Gastrocnemius medialis (tissue), 4 donors: ENCODE measurements around the gene ATP6V1A. TPM values are rescaled to one million over a fixed set of nuclear protein-coding genes. Genes with fewer than 3 reads are reported as not detected.

Source experiments
- ATAC-seq, 2 donors: fragments of 150-250 bp; one replicate each; pipeline ENCODE4 v1.9.1; 2016
- DNase-seq, 2 donors: peaks; one replicate each; pipeline ENCODE4 v3.0.0-alpha.2; 2019
- H3K27ac ChIP-seq, 4 donors: fragments of 200-600 bp; sonication (generic); 1 replicate in 1 of 4; 2 replicates in 3 of 4; pipeline ENCODE4 v1.5.1; 2016 to 2018; ENCODE audit warnings: mild to moderate bottlenecking in 2 of 4, moderate library complexity in 1 of 4
- H3K27me3 ChIP-seq, 3 donors: fragments of 200-600 bp; sonication (generic) in 2 of 3; 1 replicate in 1 of 3; 2 replicates in 2 of 3; pipeline versions ENCODE4 v1.5.1 to v1.6.0; 2016 to 2019; ENCODE audit warnings: mild to moderate bottlenecking in 1 of 3, moderate library complexity in 1 of 3
- H3K36me3 ChIP-seq, 2 donors: fragments of 200-600 bp; sonication (generic) in 1 of 2; one replicate each; pipeline ENCODE4 v1.5.1; 2017 to 2018
- H3K4me1 ChIP-seq, 2 donors: fragments of 200-600 bp; sonication (generic) in 1 of 2; one replicate each; pipeline ENCODE4 v1.5.1; 2016 to 2017; ENCODE audit warnings: mild to moderate bottlenecking in 2 of 2
- H3K4me3 ChIP-seq, 4 donors: fragments of 200-600 bp; sonication (generic) in 3 of 4; 1 replicate in 1 of 4; 2 replicates in 3 of 4; pipeline ENCODE4 v1.5.1; 2016 to 2019; ENCODE audit warnings: mild to moderate bottlenecking in 2 of 4
- H3K9me3 ChIP-seq, 3 donors: fragments of 200-600 bp; sonication (generic) in 2 of 3; 1 replicate in 1 of 3; 2 replicates in 2 of 3; pipeline ENCODE4 v1.5.1; 2016 to 2019
- CTCF ChIP-seq, 5 experiments: fragments of 450-650 bp in 3 of 5; fragments of 200-600 bp in 2 of 5; sonication (generic) in 2 of 5; IDR thresholded peaks in 4 of 5; conservative IDR thresholded peaks in 1 of 5; 1 replicate in 4 of 5; 2 replicates in 1 of 5; pipeline ENCODE4 v1.5.1; 2016 to 2019; ENCODE audit warnings: antibody characterized with exemption in 5 of 5, mild to moderate bottlenecking in 3 of 5, moderate library complexity in 3 of 5
- POLR2A ChIP-seq, 2 donors: fragments of 450-650 bp; IDR thresholded peaks; one replicate each; pipeline ENCODE4 v1.6.1; 2017; ENCODE audit warnings: antibody characterized with exemption in 2 of 2, mild to moderate bottlenecking in 2 of 2, moderate library complexity in 2 of 2
- in situ Hi-C, 4 donors: fragments of 200-750 bp; cut with MboI; loops; one replicate each; pipeline versions ENCODE4 v1.15.0 to v1.8.0; 2017; ENCODE audit warnings: low sequenced_read_pairs in 4 of 4
- intact Hi-C: fragments of 100-400 bp; cut with DNase I; formaldehyde crosslinking; loops from one replicate; pipeline ENCODE4 v1.15.1; 2023; ENCODE audit warnings: low total_unique reads
- total RNA-seq, 4 donors: library from RNA; depleted of rRNA; stranded (reverse); fragments of >200 nt; gene quantifications; one replicate each; pipeline versions ENCODE4 v1.1.0 to v1.2.3, GENCODE V29; 2016

The ATP6V1A gene
- total RNA-seq, 4 donors from 2014 or later = 11.3 to 21.3 (median 15.0) TPM

GRCh38 chr3:113719294-113719693 is 27.5 kb upstream of the ATP6V1A start:
- intact Hi-C loops = no loop called here
- Histone ChIP-seq H3K4me1 (peaks cover 11 to 29% of the 10 kb centered on the region in 2 donors), H3K4me3 (no peak overlapping the region), H3K9me3 (no peaks in the 10 kb centered on the region), H3K27ac (peak overlapping the region in 1 of 4 donors; percentile 71), H3K27me3 (no peaks in the 10 kb centered on the region), H3K36me3 (peaks cover 0 to 23% of the 10 kb centered on the region in 2 donors)
- ATAC-seq (peak in 1 of 2 donors; percentile 56), DNase-seq (no peak)
- in situ Hi-C loops = no loop called here
- TF ChIP-seq POLR2A (IDR thresholded peaks at IDR 0.05) = no peak

GRCh38 chr3:113719758-113720157 is 27.1 kb upstream of the ATP6V1A start:
- Histone ChIP-seq H3K4me1 (peaks cover 11 to 29% of the 10 kb centered on the region in 2 donors), H3K4me3 (no peak overlapping the region), H3K36me3 (peaks cover 0 to 23% of the 10 kb centered on the region in 2 donors), H3K27ac (peak overlapping the region in 1 of 4 donors; percentile 71), H3K9me3 (no peaks in the 10 kb centered on the region), H3K27me3 (no peaks in the 10 kb centered on the region)
- in situ Hi-C loops (no loop called here), intact Hi-C loops (no loop called here)
- no peak for TF ChIP-seq POLR2A (IDR thresholded peaks at IDR 0.05)
- no peak for TF ChIP-seq CTCF (IDR thresholded peaks at IDR 0.05 in 4 of 5, conservative IDR thresholded peaks at IDR 0.05 in 1 of 5)
- ATAC-seq (no peak), DNase-seq (no peak)

GRCh38 chr3:113721636-113722035 is 25.2 kb upstream of the ATP6V1A start:
- ATAC-seq = no peak
- Histone ChIP-seq H3K36me3 (peaks cover 0 to 23% of the 10 kb centered on the region in 2 donors), H3K9me3 (no peaks in the 10 kb centered on the region), H3K27ac (no peak overlapping the region), H3K27me3 (no peaks in the 10 kb centered on the region), H3K4me1 (peaks cover 11 to 30% of the 10 kb centered on the region in 2 donors), H3K4me3 (no peak overlapping the region)
- TF ChIP-seq CTCF (IDR thresholded peaks at IDR 0.05 in 4 of 5, conservative IDR thresholded peaks at IDR 0.05 in 1 of 5) (no peak), POLR2A (IDR thresholded peaks at IDR 0.05) (no peak)
- intact Hi-C loops = no loop called here
- in situ Hi-C loops = no loop called here
- no peak for DNase-seq

- no peak for DNase-seq
These were observed 18.2 kb upstream of the ATP6V1A start for GRCh38 chr3:113728661-113729060.

GRCh38 chr3:113730550-113730949 is 16.3 kb upstream of the ATP6V1A start:
- Histone ChIP-seq H3K4me3 (no peak overlapping the region), H3K27ac (peak overlapping the region in 1 of 4 donors; percentile 12), H3K36me3 (no peaks in the 10 kb centered on the region), H3K27me3 (no peaks in the 10 kb centered on the region), H3K4me1 (peaks cover 55 to 59% of the 10 kb centered on the region in 2 donors), H3K9me3 (no peaks in the 10 kb centered on the region)
- intact Hi-C loops = no loop called here
- no peak for TF ChIP-seq CTCF (IDR thresholded peaks at IDR 0.05 in 4 of 5, conservative IDR thresholded peaks at IDR 0.05 in 1 of 5)
- no peak for TF ChIP-seq POLR2A (IDR thresholded peaks at IDR 0.05)
- in situ Hi-C loops = loop anchor here (10.0 to 25.0 kb wide), 3 partner anchors 218 to 332 kb away; partner anchors contain the start of genes CCDC191 (in 3 of the 4), QTRT2 (in 3 of the 4) and SPICE1 (in 2 of the 4)
- ATAC-seq (no peak), DNase-seq (no peak)

More at GRCh38 chr3:113728661-113729060, 18.2 kb upstream of the ATP6V1A start:
- Histone ChIP-seq H3K27me3 (no peaks in the 10 kb centered on the region), H3K4me1 (peaks cover 46 to 48% of the 10 kb centered on the region in 2 donors), H3K27ac (no peak overlapping the region), H3K9me3 (no peaks in the 10 kb centered on the region), H3K4me3 (no peak overlapping the region), H3K36me3 (no peaks in the 10 kb centered on the region)
- TF ChIP-seq CTCF (IDR thresholded peaks at IDR 0.05 in 4 of 5, conservative IDR thresholded peaks at IDR 0.05 in 1 of 5) (no peak), POLR2A (IDR thresholded peaks at IDR 0.05) (no peak)
- ATAC-seq = no peak
- intact Hi-C loops (no loop called here), in situ Hi-C loops (loop anchor here in 3 of 4 donors (25.0 kb wide), 2 partner anchors 216 to 334 kb away; partner anchors contain the start of genes CCDC191 (in 2 of the 3), QTRT2 (in 2 of the 3) and SPICE1 (in 2 of the 3))
